Liver (tissue), 9 donors: ENCODE data around the gene DOK6. TPM values are rescaled to one million over a fixed set of nuclear protein-coding genes. Genes with fewer than 3 reads are reported as not detected.

Experiments used
- DNase-seq: peaks from one replicate; pipeline ENCODE4 v3.0.0-alpha.2; 2017; ENCODE audit warnings: low spot score
- H3K27ac ChIP-seq, 2 donors: one replicate each; pipeline ENCODE4 v1.7.0; 2013; ENCODE audit warnings: inconsistent platforms in 2 of 2, low read length in 2 of 2, control low read depth in 1 of 2, low read depth in 1 of 2, mild to moderate bottlenecking in 1 of 2
- H3K27me3 ChIP-seq, 4 donors: one replicate each; pipeline versions ENCODE4 v1.6.1 to v1.7.0; 2013; ENCODE audit warnings: low read length in 3 of 4, inconsistent platforms in 1 of 4, mild to moderate bottlenecking in 1 of 4, moderate library complexity in 1 of 4; ENCODE audit not compliant: control insufficient read depth in 4 of 4, insufficient read depth in 4 of 4
- H3K36me3 ChIP-seq, 4 donors: one replicate each; pipeline versions ENCODE4 v1.6.1 to v1.7.0; 2013; ENCODE audit warnings: low read length in 3 of 4, mild to moderate bottlenecking in 3 of 4, low read depth in 1 of 4, moderate library complexity in 1 of 4; ENCODE audit not compliant: control insufficient read depth in 4 of 4, insufficient read depth in 3 of 4
- H3K4me1 ChIP-seq, 4 donors: one replicate each; pipeline versions ENCODE4 v1.6.1 to v1.7.0; 2013; ENCODE audit warnings: low read length in 3 of 4, mild to moderate bottlenecking in 3 of 4, moderate library complexity in 1 of 4; ENCODE audit not compliant: control insufficient read depth in 4 of 4, insufficient read depth in 4 of 4
- H3K4me3 ChIP-seq, 3 donors: one replicate each; pipeline versions ENCODE4 v1.6.1 to v1.7.0; 2013; ENCODE audit warnings: low read length in 3 of 3, control low read depth in 1 of 3, low read depth in 1 of 3, mild to moderate bottlenecking in 1 of 3
- H3K9ac ChIP-seq, 2 donors: one replicate each; pipeline ENCODE4 v1.7.0; 2013; ENCODE audit warnings: low read length in 2 of 2, mild to moderate bottlenecking in 2 of 2, moderate library complexity in 2 of 2, control low read depth in 1 of 2, low read depth in 1 of 2
- H3K9me3 ChIP-seq, 4 donors: one replicate each; pipeline versions ENCODE4 v1.6.1 to v1.7.0; 2013; ENCODE audit warnings: low read length in 3 of 4; ENCODE audit not compliant: control insufficient read depth in 4 of 4
- ATF3 ChIP-seq: IDR thresholded peaks from 2 replicates; pipeline ENCODE4 v1.6.1; 2016; ENCODE audit warnings: antibody characterized with exemption
- CTCF ChIP-seq: fragments of 150-350 bp; IDR thresholded peaks from 2 replicates; pipeline ENCODE4 v1.5.1; 2017; ENCODE audit warnings: improper control_type of control experiment, low read depth, low read length; ENCODE audit not compliant: missing input control
- EGR1 ChIP-seq, 2 donors: IDR thresholded peaks; 2 replicates each; pipeline ENCODE4 v1.6.1; 2016 to 2018; ENCODE audit warnings: antibody characterized with exemption in 2 of 2, low read depth in 2 of 2
- FOXA1 ChIP-seq: IDR thresholded peaks from 2 replicates; pipeline ENCODE4 v1.6.1; 2016; ENCODE audit warnings: antibody characterized with exemption
- FOXA2 ChIP-seq: IDR thresholded peaks from 2 replicates; pipeline ENCODE4 v1.6.1; 2016; ENCODE audit warnings: antibody characterized with exemption
- GABPA ChIP-seq, 2 donors: IDR thresholded peaks in 1 of 2; conservative IDR thresholded peaks in 1 of 2; 2 replicates each; pipeline ENCODE4 v1.6.1; 2016; ENCODE audit warnings: antibody characterized with exemption in 2 of 2, mild to moderate bottlenecking in 1 of 2, moderate library complexity in 1 of 2
- HNF4A ChIP-seq, 2 donors: conservative IDR thresholded peaks; 2 replicates each; pipeline ENCODE4 v1.6.1; 2016; ENCODE audit warnings: antibody characterized with exemption in 2 of 2, mild to moderate bottlenecking in 2 of 2
- HNF4G ChIP-seq: IDR thresholded peaks from 2 replicates; pipeline ENCODE4 v1.6.1; 2016; ENCODE audit warnings: antibody characterized with exemption
- JUND ChIP-seq, 2 donors: IDR thresholded peaks; 2 replicates each; pipeline ENCODE4 v1.6.1; 2016; ENCODE audit warnings: antibody characterized with exemption in 2 of 2
- MAX ChIP-seq: IDR thresholded peaks from 2 replicates; pipeline ENCODE4 v1.6.1; 2016; ENCODE audit warnings: antibody characterized with exemption
- NR2F2 ChIP-seq: IDR thresholded peaks from 2 replicates; pipeline ENCODE4 v1.6.1; 2016; ENCODE audit warnings: antibody characterized with exemption
- RAD21 ChIP-seq, 2 donors: IDR thresholded peaks; 2 replicates each; pipeline ENCODE4 v1.6.1; 2016; ENCODE audit warnings: antibody characterized with exemption in 2 of 2, mild to moderate bottlenecking in 2 of 2
- REST ChIP-seq: IDR thresholded peaks from 2 replicates; pipeline ENCODE4 v1.6.1; 2016; ENCODE audit warnings: antibody characterized with exemption, mild to moderate bottlenecking
- RXRA ChIP-seq, 2 donors: IDR thresholded peaks; 2 replicates each; pipeline ENCODE4 v1.6.1; 2017 to 2018; ENCODE audit warnings: antibody characterized with exemption in 2 of 2, mild to moderate bottlenecking in 1 of 2
- SP1 ChIP-seq: IDR thresholded peaks from 2 replicates; pipeline ENCODE4 v1.6.1; 2018; ENCODE audit warnings: antibody characterized with exemption, mild to moderate bottlenecking
- TAF1 ChIP-seq: conservative IDR thresholded peaks from 2 replicates; pipeline ENCODE4 v1.6.1; 2016; ENCODE audit warnings: antibody characterized with exemption, mild to moderate bottlenecking
- YY1 ChIP-seq: IDR thresholded peaks from 2 replicates; pipeline ENCODE4 v1.6.1; 2016; ENCODE audit warnings: antibody characterized with exemption, mild to moderate bottlenecking
- ZBTB33 ChIP-seq: IDR thresholded peaks from 2 replicates; pipeline ENCODE4 v1.6.1; 2016; ENCODE audit warnings: antibody characterized with exemption
- WGBS: extraction: QIAGEN DNeasy Blood & Tissue Kit; methylation state at CpG from one replicate; pipeline ENCODE4 v1.1.7; 2013; 5-methylcytosine and 5-hydroxymethylcytosine counted together
- polyA plus RNA-seq, 2 donors: library from polyadenylated mRNA; stranded (reverse) in 1 of 2; unstranded in 1 of 2; fragments of 200-250 nt in 1 of 2; fragments of >200 nt in 1 of 2; fragmentation: Nextera tagmentation in 1 of 2; extraction: Ambion mirVana in 1 of 2; gene quantifications; one replicate each; pipeline versions ENCODE4 v1.2.1 to v1.2.3, GENCODE V29; 2013 to 2015
- total RNA-seq, 2 donors: library from RNA; depleted of rRNA; stranded (reverse); fragments of >200 nt; gene quantifications; one replicate each; pipeline ENCODE4 v1.2.3, GENCODE V29; 2014
- donor health status: healthy.
- donor health status: healthy.
- donor health status: healthy.
- donor health status: healthy.
- donor health status: healthy.

DOK6 gene
- total and polyA plus RNA-seq, 4 donors, result 0.08 to 1.1 (median 0.67) TPM

GRCh38 chr18:69617888-69618287, 217.2 kb downstream of the DOK6 start:
- no peaks in the 10 kb centered on the region for H3K27me3 ChIP-seq
- no peaks in the 10 kb centered on the region for H3K4me1 ChIP-seq
- 88% methylated on average over 4 of the region's 4 CpGs for WGBS
- H3K36me3 ChIP-seq, result no peaks in the 10 kb centered on the region
- no peaks in the 10 kb centered on the region for H3K9me3 ChIP-seq
- H3K9ac ChIP-seq, result no peak overlapping the region
- DNase-seq, result no peak
- TF ChIP-seq MAX (no peak), CTCF (no peak), HNF4A (conservative IDR thresholded peaks at IDR 0.05) (no peak), FOXA2 (no peak), NR2F2 (no peak), EGR1 (IDR thresholded peaks at IDR 0.05; ENCODE audit: low read depth in 2 of 2) (no peak), FOXA1 (no peak), RXRA (IDR thresholded peaks at IDR 0.05) (no peak), SP1 (no peak), HNF4G (no peak), JUND (IDR thresholded peaks at IDR 0.05) (no peak), RAD21 (IDR thresholded peaks at IDR 0.05) (no peak), YY1 (no peak), GABPA (IDR thresholded peaks at IDR 0.05 in 1 of 2, conservative IDR thresholded peaks at IDR 0.05 in 1 of 2) (no peak), REST (no peak), TAF1 (no peak), ZBTB33 (no peak), ATF3 (no peak)
- H3K27ac ChIP-seq, result no peak overlapping the region
- H3K4me3 ChIP-seq, result no peak overlapping the region

- H3K9me3 ChIP-seq, result no peaks in the 10 kb centered on the region
- H3K9ac ChIP-seq, result no peak overlapping the region
- H3K4me3 ChIP-seq, result no peak overlapping the region
- no peak for DNase-seq
- no peaks in the 10 kb centered on the region for H3K36me3 ChIP-seq
- H3K4me1 ChIP-seq, result no peaks in the 10 kb centered on the region
- no peak overlapping the region for H3K27ac ChIP-seq
- 45% methylated on average over 3 of the region's 3 CpGs for WGBS
- H3K27me3 ChIP-seq, result no peaks in the 10 kb centered on the region
- TF ChIP-seq FOXA2, result no peak
- TF ChIP-seq RAD21 (IDR thresholded peaks at IDR 0.05), result no peak
- no peak for TF ChIP-seq RXRA (IDR thresholded peaks at IDR 0.05)
- TF ChIP-seq REST, result no peak
- TF ChIP-seq HNF4A (conservative IDR thresholded peaks at IDR 0.05), result no peak
- TF ChIP-seq NR2F2, result no peak
- TF ChIP-seq ATF3, result no peak
- TF ChIP-seq GABPA (IDR thresholded peaks at IDR 0.05 in 1 of 2, conservative IDR thresholded peaks at IDR 0.05 in 1 of 2), result no peak
- no peak for TF ChIP-seq JUND (IDR thresholded peaks at IDR 0.05)
- no peak for TF ChIP-seq YY1
- TF ChIP-seq TAF1, result no peak
- no peak for TF ChIP-seq ZBTB33
- TF ChIP-seq FOXA1, result no peak
These were observed 221.5 kb downstream of the DOK6 start for GRCh38 chr18:69622184-69622583.
